K562 (cell line): ENCODE measurements around the gene URB2. TPM values are rescaled to one million over a fixed set of nuclear protein-coding genes. Genes with fewer than 3 reads are reported as not detected.

Experiments used
- CBFB ChIP-seq: sonication (generic); formaldehyde crosslinking; IDR thresholded peaks from 2 replicates; pipeline ENCODE4 v1.4.0; 2020; ENCODE audit warnings: mild to moderate bottlenecking, missing genetic modification reagents
- CHD1 ChIP-seq: fragments of 200-600 bp; sonication (generic); IDR thresholded peaks from one replicate; pipeline ENCODE4 v1.6.1; 2012; ENCODE audit warnings: mild to moderate bottlenecking, moderate library complexity, low read length, inconsistent platforms
- ESRRA ChIP-seq: fragments of 450-650 bp; IDR thresholded peaks from 2 replicates; pipeline ENCODE4 v1.6.1; 2014; ENCODE audit warnings: low read depth, mild to moderate bottlenecking, moderate library complexity, borderline replicate concordance
- HDAC3 ChIP-seq: fragments of 450-650 bp; IDR thresholded peaks from 2 replicates; pipeline ENCODE4 v1.6.1; 2018; ENCODE audit warnings: borderline replicate concordance, mild to moderate bottlenecking, moderate library complexity; ENCODE audit not compliant: partially characterized antibody
- HDGF ChIP-seq: fragments of 450-650 bp; IDR thresholded peaks from 2 replicates; pipeline ENCODE4 v1.6.1; 2016
- IFI16 ChIP-seq: fragments of 250-450 bp; sonication (Bioruptor Pico); IDR thresholded peaks from 2 replicates; pipeline ENCODE4 v2.1.2; 2022; ENCODE audit warnings: mild to moderate bottlenecking, inconsistent platforms
- NELFE ChIP-seq: IDR thresholded peaks from 2 replicates; pipeline ENCODE4 v1.6.1; 2011; ENCODE audit warnings: mild to moderate bottlenecking; ENCODE audit not compliant: insufficient read depth, insufficient read length
- PHF8 ChIP-seq: fragments of 200-600 bp; sonication (generic); IDR thresholded peaks from 2 replicates; pipeline ENCODE4 v1.6.1; 2012; ENCODE audit warnings: mixed run types, mild to moderate bottlenecking, inconsistent platforms, low read length, moderate library complexity, borderline replicate concordance
- POU5F1 ChIP-seq: fragments of 150-350 bp; IDR thresholded peaks from 2 replicates; pipeline ENCODE4 v1.6.1; 2014; ENCODE audit warnings: borderline replicate concordance, low read length, low read depth, mild to moderate bottlenecking; ENCODE audit not compliant: partially characterized antibody
- RBM22 ChIP-seq: fragments of 200-400 bp; formaldehyde crosslinking; IDR thresholded peaks from 2 replicates; pipeline ENCODE4 v1.6.1; 2018; ENCODE audit warnings: low read length, low read depth; ENCODE audit not compliant: poor library complexity, severe bottlenecking
- SIN3A ChIP-seq, 2 experiments: fragments of 150-350 bp in 1 of 2; IDR thresholded peaks; 2 replicates each; pipeline ENCODE4 v1.6.1; 2011 to 2016; ENCODE audit warnings: borderline replicate concordance in 2 of 2, low read depth in 2 of 2, low read length in 2 of 2, mild to moderate bottlenecking in 2 of 2, moderate library complexity in 2 of 2; ENCODE audit not compliant: control insufficient read depth in 1 of 2
- TEAD1 ChIP-seq, 2 experiments: fragments of 450-650 bp in 1 of 2; sonication (generic) in 1 of 2; formaldehyde crosslinking; IDR thresholded peaks; 2 replicates each; pipeline versions ENCODE4 v1.4.0 to v1.8.0; 2020 to 2022; ENCODE audit warnings: mild to moderate bottlenecking in 2 of 2, missing genetic modification reagents in 1 of 2
- ZNF143 ChIP-seq: sonication (generic); formaldehyde crosslinking; IDR thresholded peaks from 2 replicates; pipeline ENCODE4 v1.9.0; 2022; ENCODE audit warnings: mild to moderate bottlenecking, missing genetic modification reagents
- ZNF165 ChIP-seq: fragments of 250-450 bp; sonication (Bioruptor Pico); IDR thresholded peaks from 2 replicates; pipeline ENCODE4 v1.4.0; 2020; ENCODE audit warnings: borderline replicate concordance
- ZNF3 ChIP-seq: fragments of 250-450 bp; sonication (Bioruptor Pico); IDR thresholded peaks from 2 replicates; pipeline ENCODE4 v1.5.0; 2021; ENCODE audit warnings: mild to moderate bottlenecking, moderate library complexity
- ZNF561 ChIP-seq: fragments of 450-650 bp; formaldehyde crosslinking; conservative IDR thresholded peaks from 2 replicates; pipeline ENCODE4 v1.4.0; 2020; ENCODE audit warnings: mild to moderate bottlenecking, moderate library complexity
- polyA plus RNA-seq, 8 experiments: library from polyadenylated mRNA; depleted of rRNA in 4 of 8; stranded (reverse) in 5 of 8; unstranded in 3 of 8; fragments of >200 nt; fragmentation: Nextera tagmentation in 2 of 8; fragmentation: Illumina TruSeq in 1 of 8; extraction: Ambion mirVana in 2 of 8; extraction: Trizol in 1 of 8; gene quantifications; 2 replicates each; pipeline versions ENCODE4 v1.2.1 to v1.2.3, GENCODE V29; 2011 to 2014; ENCODE audit warnings: inconsistent platforms in 1 of 8, missing spikeins in 1 of 8
- total RNA-seq, 7 experiments: library from RNA; depleted of rRNA in 6 of 7; stranded (reverse); fragments of >200 nt in 6 of 7; fragmentation: Illumina TruSeq in 2 of 7; extraction: Trizol in 2 of 7; gene quantifications; 2 replicates each; pipeline versions ENCODE4 v1.2.1 to v1.2.3, GENCODE V29; 2011 to 2021; ENCODE audit warnings: low replicate concordance in 1 of 7
- TF ChIP-seq, protein P1 (sequence below): fragments of 250-450 bp; sonication (Bioruptor Pico); IDR thresholded peaks from 2 replicates; pipeline ENCODE4 v1.8.0; 2022; ENCODE audit warnings: moderate library complexity, mild to moderate bottlenecking, inconsistent platforms
- TF ChIP-seq, protein P2 (sequence below): fragments of 450-650 bp; IDR thresholded peaks from 2 replicates; pipeline ENCODE4 v1.6.1; 2016; ENCODE audit warnings: low read depth, mild to moderate bottlenecking, moderate library complexity
- TF ChIP-seq, protein P3 (sequence below): IDR thresholded peaks from 3 replicates; pipeline ENCODE4 v1.6.1; 2011; ENCODE audit warnings: borderline replicate concordance, mild to moderate bottlenecking; ENCODE audit not compliant: insufficient read length, insufficient read depth
- TF ChIP-seq, protein P4 (sequence below): sonication (generic); formaldehyde crosslinking; IDR thresholded peaks from 2 replicates; pipeline ENCODE4 v1.8.1; 2022; ENCODE audit warnings: missing genetic modification reagents
- TF ChIP-seq, protein P5 (sequence below): fragments of 250-450 bp; sonication (Bioruptor Pico); IDR thresholded peaks from 2 replicates; pipeline ENCODE4 v1.5.0; 2020; ENCODE audit warnings: mild to moderate bottlenecking

URB2 gene
- total and polyA plus RNA-seq, 9 of the 15 experiments (the other 6 are each of a cell fraction or from before 2014, with no cell fraction given), result 2.8 to 28.3 (median 19.0) TPM

DNA sequence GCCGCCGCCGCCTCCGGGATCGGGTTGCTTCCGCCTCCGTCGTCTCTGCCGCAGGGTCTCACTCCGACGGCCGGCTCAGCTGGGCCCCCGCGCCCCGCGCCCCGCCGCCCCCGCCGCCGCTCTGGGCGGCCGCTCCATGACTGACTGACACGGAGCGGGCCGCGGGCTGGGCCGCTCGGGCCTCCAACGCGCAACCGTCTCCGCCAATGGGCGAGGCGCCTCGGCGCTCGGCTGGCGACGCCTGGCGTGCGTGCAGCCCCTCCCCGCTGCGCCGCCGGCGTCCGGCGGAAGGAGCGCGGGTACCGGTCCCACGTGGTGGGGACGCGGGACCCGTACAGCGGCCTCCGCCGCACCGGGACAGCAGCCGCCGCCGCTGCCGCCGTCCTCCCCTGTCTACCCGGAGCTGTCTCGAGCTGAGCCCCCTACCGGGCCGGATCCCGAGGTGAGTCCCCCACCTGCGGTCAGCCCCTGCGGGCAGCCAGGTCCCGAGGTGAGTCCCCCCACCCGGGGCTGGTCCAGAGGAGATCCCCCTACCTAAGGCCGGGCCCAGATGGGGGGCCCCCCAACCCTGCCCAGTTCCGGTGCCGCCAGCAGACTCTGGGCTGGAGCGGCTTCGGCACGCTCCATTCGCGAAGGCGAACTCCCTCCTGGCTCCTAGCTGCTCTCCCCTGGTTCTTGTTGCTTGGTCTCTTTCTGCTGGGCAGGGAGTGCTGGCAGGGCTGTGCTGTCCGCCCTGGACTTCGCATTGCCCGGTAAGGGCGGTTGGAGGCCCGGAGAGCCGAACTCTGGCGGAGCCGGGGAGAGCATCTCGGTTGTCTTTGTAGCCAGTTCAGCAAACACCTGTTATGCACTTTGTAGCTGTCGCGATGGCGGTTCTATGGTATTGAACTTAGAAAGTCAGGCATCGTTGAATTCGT lies at the start of gene URB2, which contains the start of gene TAF5L (continued):
- TF ChIP-seq TEAD1 (CRISPR knock-in tag; IDR thresholded peaks at IDR 0.05), result peak in 1 of 2 experiments; percentile 84; a peak in 2 of 4 replicates
- TF ChIP-seq, protein P1, sequence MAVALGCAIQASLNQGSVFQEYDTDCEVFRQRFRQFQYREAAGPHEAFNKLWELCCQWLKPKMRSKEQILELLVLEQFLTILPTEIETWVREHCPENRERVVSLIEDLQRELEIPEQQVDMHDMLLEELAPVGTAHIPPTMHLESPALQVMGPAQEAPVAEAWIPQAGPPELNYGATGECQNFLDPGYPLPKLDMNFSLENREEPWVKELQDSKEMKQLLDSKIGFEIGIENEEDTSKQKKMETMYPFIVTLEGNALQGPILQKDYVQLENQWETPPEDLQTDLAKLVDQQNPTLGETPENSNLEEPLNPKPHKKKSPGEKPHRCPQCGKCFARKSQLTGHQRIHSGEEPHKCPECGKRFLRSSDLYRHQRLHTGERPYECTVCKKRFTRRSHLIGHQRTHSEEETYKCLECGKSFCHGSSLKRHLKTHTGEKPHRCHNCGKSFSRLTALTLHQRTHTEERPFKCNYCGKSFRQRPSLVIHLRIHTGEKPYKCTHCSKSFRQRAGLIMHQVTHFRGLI (CRISPR knock-in tag), result no peak
- TF ChIP-seq ZNF143, result no peak
- no peak for TF ChIP-seq ZNF3 (CRISPR knock-in tag)
- no peak for TF ChIP-seq ZNF165 (CRISPR knock-in tag)
- TF ChIP-seq PHF8, result peak; percentile 87; the same call in 1 of the 2 replicates
- TF ChIP-seq IFI16 (CRISPR knock-in tag), result no peak
- TF ChIP-seq CHD1, result no peak
- TF ChIP-seq, protein P2, sequence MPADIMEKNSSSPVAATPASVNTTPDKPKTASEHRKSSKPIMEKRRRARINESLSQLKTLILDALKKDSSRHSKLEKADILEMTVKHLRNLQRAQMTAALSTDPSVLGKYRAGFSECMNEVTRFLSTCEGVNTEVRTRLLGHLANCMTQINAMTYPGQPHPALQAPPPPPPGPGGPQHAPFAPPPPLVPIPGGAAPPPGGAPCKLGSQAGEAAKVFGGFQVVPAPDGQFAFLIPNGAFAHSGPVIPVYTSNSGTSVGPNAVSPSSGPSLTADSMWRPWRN, result no peak
- TF ChIP-seq, protein P3, sequence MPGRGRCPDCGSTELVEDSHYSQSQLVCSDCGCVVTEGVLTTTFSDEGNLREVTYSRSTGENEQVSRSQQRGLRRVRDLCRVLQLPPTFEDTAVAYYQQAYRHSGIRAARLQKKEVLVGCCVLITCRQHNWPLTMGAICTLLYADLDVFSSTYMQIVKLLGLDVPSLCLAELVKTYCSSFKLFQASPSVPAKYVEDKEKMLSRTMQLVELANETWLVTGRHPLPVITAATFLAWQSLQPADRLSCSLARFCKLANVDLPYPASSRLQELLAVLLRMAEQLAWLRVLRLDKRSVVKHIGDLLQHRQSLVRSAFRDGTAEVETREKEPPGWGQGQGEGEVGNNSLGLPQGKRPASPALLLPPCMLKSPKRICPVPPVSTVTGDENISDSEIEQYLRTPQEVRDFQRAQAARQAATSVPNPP, result no peak
- peak; percentile 11 for TF ChIP-seq RBM22
- peak; percentile 80; the same call in 1 of the 2 replicates for TF ChIP-seq CBFB
- TF ChIP-seq POU5F1, result peak; percentile 48
- peak; percentile 99 for TF ChIP-seq SIN3A (IDR thresholded peaks at IDR 0.05; ENCODE audit: borderline replicate concordance in 2 of 2, control insufficient read depth in 1 of 2, low read depth in 2 of 2, low read length in 2 of 2)
- no peak for TF ChIP-seq NELFE
- TF ChIP-seq ZNF561 (CRISPR knock-in tag), result no peak
- TF ChIP-seq ESRRA, result peak; percentile 72; the same call in 1 of the 2 replicates
- TF ChIP-seq, protein P4, sequence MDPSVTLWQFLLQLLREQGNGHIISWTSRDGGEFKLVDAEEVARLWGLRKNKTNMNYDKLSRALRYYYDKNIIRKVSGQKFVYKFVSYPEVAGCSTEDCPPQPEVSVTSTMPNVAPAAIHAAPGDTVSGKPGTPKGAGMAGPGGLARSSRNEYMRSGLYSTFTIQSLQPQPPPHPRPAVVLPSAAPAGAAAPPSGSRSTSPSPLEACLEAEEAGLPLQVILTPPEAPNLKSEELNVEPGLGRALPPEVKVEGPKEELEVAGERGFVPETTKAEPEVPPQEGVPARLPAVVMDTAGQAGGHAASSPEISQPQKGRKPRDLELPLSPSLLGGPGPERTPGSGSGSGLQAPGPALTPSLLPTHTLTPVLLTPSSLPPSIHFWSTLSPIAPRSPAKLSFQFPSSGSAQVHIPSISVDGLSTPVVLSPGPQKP, result no peak
- no peak for TF ChIP-seq HDAC3
- no peak for TF ChIP-seq HDGF
- TF ChIP-seq, protein P5, sequence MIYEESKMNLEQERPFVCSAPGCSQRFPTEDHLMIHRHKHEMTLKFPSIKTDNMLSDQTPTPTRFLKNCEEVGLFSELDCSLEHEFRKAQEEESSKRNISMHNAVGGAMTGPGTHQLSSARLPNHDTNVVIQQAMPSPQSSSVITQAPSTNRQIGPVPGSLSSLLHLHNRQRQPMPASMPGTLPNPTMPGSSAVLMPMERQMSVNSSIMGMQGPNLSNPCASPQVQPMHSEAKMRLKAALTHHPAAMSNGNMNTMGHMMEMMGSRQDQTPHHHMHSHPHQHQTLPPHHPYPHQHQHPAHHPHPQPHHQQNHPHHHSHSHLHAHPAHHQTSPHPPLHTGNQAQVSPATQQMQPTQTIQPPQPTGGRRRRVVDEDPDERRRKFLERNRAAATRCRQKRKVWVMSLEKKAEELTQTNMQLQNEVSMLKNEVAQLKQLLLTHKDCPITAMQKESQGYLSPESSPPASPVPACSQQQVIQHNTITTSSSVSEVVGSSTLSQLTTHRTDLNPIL (CRISPR knock-in tag), result no peak
